CD4-positive, alpha-beta T cell (primary cell): ENCODE data around the gene LRP2. TPM values are rescaled to one million over a fixed set of nuclear protein-coding genes. Genes with fewer than 3 reads are reported as not detected.
"Not testable (repeated sequence)": the region's sequence is repeated elsewhere in the genome, so short reads cannot be mapped to it uniquely, and the experiment has no call there.

ENCODE experiments used
- ATAC-seq: fragments of 200-7000 bp; cut with Tn5 transposase; one replicate; pipeline ENCODE4 v1.10.0; 2022; ENCODE audit warnings: mild to moderate bottlenecking; ENCODE audit not compliant: poor library complexity
- CTCF ChIA-PET: fragments of 350-600 bp; sonication (Branson Sonifier 250); formaldehyde crosslinking; loops from one replicate; lab custom pipeline; 2021; ENCODE audit warnings: antibody characterized with exemption, inconsistent platforms; lab: Charles Lee
- POLR2A ChIA-PET: fragments of 350-600 bp; sonication (Branson Sonifier 250); formaldehyde crosslinking; loops from one replicate; lab custom pipeline; 2021; ENCODE audit warnings: antibody characterized with exemption, inconsistent platforms; lab: Charles Lee
- DNase-seq, 14 experiments: peaks; one replicate each; pipeline ENCODE4 v3.0.0-alpha.2; 2013 to 2020; ENCODE audit warnings: mixed read lengths in 2 of 14
- H3K27ac ChIP-seq, 2 donors: one replicate each; pipeline versions ENCODE4 v1.5.1 to v1.7.0; 2013; ENCODE audit warnings: low read length in 2 of 2, low read depth in 1 of 2, mild to moderate bottlenecking in 1 of 2
- H3K27me3 ChIP-seq, 2 experiments: 1 replicate in 1 of 2; 2 replicates in 1 of 2; pipeline versions ENCODE4 v1.6.1 to v1.7.0; 2013; ENCODE audit warnings: low read length in 2 of 2, control low read depth in 1 of 2, mild to moderate bottlenecking in 1 of 2, moderate library complexity in 1 of 2; ENCODE audit not compliant: insufficient read depth in 2 of 2, control insufficient read depth in 1 of 2
- H3K36me3 ChIP-seq: one replicate; pipeline ENCODE4 v1.6.1; 2013; ENCODE audit warnings: low read length, control low read depth; ENCODE audit not compliant: insufficient read depth
- H3K4me1 ChIP-seq: one replicate; pipeline ENCODE4 v1.6.1; 2013; ENCODE audit warnings: low read length, control low read depth; ENCODE audit not compliant: insufficient read depth
- H3K4me3 ChIP-seq: one replicate; pipeline ENCODE4 v1.5.1; 2013; ENCODE audit warnings: mild to moderate bottlenecking, low read length, moderate library complexity
- H3K9me3 ChIP-seq, 2 experiments: 1 replicate in 1 of 2; 2 replicates in 1 of 2; pipeline versions ENCODE4 v1.6.1 to v1.7.0; 2013; ENCODE audit warnings: low read length in 2 of 2, mild to moderate bottlenecking in 2 of 2, control low read depth in 1 of 2, moderate library complexity in 1 of 2; ENCODE audit not compliant: control insufficient read depth in 1 of 2, insufficient read depth in 1 of 2
- H3K27ac Mint-ChIP-seq: one replicate; pipeline ENCODE4 v1.8.0; 2020; ENCODE audit warnings: mixed read lengths
- H3K27me3 Mint-ChIP-seq: one replicate; pipeline ENCODE4 v1.8.0; 2021; ENCODE audit warnings: mixed read lengths
- H3K36me3 Mint-ChIP-seq: one replicate; pipeline ENCODE4 v1.8.0; 2021; ENCODE audit warnings: low read depth, mixed read lengths
- H3K4me1 Mint-ChIP-seq: one replicate; pipeline ENCODE4 v1.8.0; 2021; ENCODE audit warnings: low read depth, mixed read lengths
- H3K4me3 Mint-ChIP-seq: one replicate; pipeline ENCODE4 v1.8.0; 2020; ENCODE audit warnings: mild to moderate bottlenecking, mixed read lengths
- H3K9me3 Mint-ChIP-seq: one replicate; pipeline ENCODE4 v1.8.0; 2020; ENCODE audit warnings: mixed read lengths
- CTCF ChIP-seq: fragments of 200-600 bp; IDR thresholded peaks from one replicate; pipeline ENCODE4 v1.8.0; 2022; ENCODE audit warnings: antibody characterized with exemption, mild to moderate bottlenecking
- intact Hi-C, 2 experiments: fragments of 100-400 bp; cut with DNase I in 1 of 2; cut with micrococcal nuclease in 1 of 2; formaldehyde crosslinking; loops; one replicate each; pipeline versions ENCODE4 v1.15.1 to v1.9.0; 2023 to 2025; cut with DNase I, micrococcal nuclease
- total RNA-seq, 174 experiments: library from RNA in 2 of 174; stranded (reverse) in 2 of 174; gene quantifications; one replicate each; pipeline ENCODE4 v1.2.3 and lab custom pipeline; 2021 to 2026

Gene LRP2
- total RNA-seq, 2 experiments from 2014 or later = 0.03 TPM; not detected in 1

- no peaks in the 10 kb centered on the region for H3K9me3 Mint-ChIP-seq
- no peaks in the 10 kb centered on the region for H3K27me3 ChIP-seq
- H3K9me3 ChIP-seq = no peaks in the 10 kb centered on the region
- no peaks in the 10 kb centered on the region for H3K4me1 ChIP-seq
- no peak for TF ChIP-seq CTCF
- no peak overlapping the region for H3K27ac Mint-ChIP-seq
- ChIA-PET POLR2A (no interaction called here), CTCF (no interaction called here)
- H3K36me3 Mint-ChIP-seq = no peaks in the 10 kb centered on the region
- no peak for ATAC-seq
- no peak overlapping the region for H3K4me3 ChIP-seq
- no peak overlapping the region for H3K27ac ChIP-seq
- intact Hi-C loops = no loop called here
- no peaks in the 10 kb centered on the region for H3K4me1 Mint-ChIP-seq
- H3K4me3 Mint-ChIP-seq = no peak overlapping the region
- DNase-seq = no peak
- no peaks in the 10 kb centered on the region for H3K36me3 ChIP-seq
- H3K27me3 Mint-ChIP-seq = no peaks in the 10 kb centered on the region
Measured at GRCh38 chr2:169275696-169276444, 86.5 kb downstream of the LRP2 start.

- ATAC-seq = no peak
- no peak for DNase-seq
- H3K36me3 Mint-ChIP-seq = no peaks in the 10 kb centered on the region
- POLR2A ChIA-PET = no interaction called here
- CTCF ChIA-PET = no interaction called here
- H3K4me1 ChIP-seq = no peaks in the 10 kb centered on the region
- no peaks in the 10 kb centered on the region for H3K9me3 Mint-ChIP-seq
- H3K27ac Mint-ChIP-seq = no peak overlapping the region
- TF ChIP-seq CTCF = no peak
- H3K4me1 Mint-ChIP-seq = no peaks in the 10 kb centered on the region
- H3K4me3 ChIP-seq = no peak overlapping the region
- no peaks in the 10 kb centered on the region for H3K27me3 ChIP-seq
- H3K36me3 ChIP-seq = no peaks in the 10 kb centered on the region
- no peaks in the 10 kb centered on the region for H3K9me3 ChIP-seq
- no peak overlapping the region for H3K4me3 Mint-ChIP-seq
- no peak overlapping the region for H3K27ac ChIP-seq
- intact Hi-C loops = no loop called here
- H3K27me3 Mint-ChIP-seq = peaks cover 8% of the 10 kb centered on the region
Measured at GRCh38 chr2:169272010-169272409, 90.3 kb downstream of the LRP2 start.

- POLR2A ChIA-PET, DNase-seq, H3K36me3 Mint-ChIP-seq, H3K9me3 Mint-ChIP-seq, H3K36me3 ChIP-seq, H3K27ac Mint-ChIP-seq, H3K9me3 ChIP-seq, H3K4me1 Mint-ChIP-seq, CTCF ChIA-PET, H3K27me3 Mint-ChIP-seq, H3K27me3 ChIP-seq, H3K4me3 Mint-ChIP-seq, intact Hi-C loops, ATAC-seq, H3K4me1 ChIP-seq, H3K4me3 ChIP-seq, H3K27ac ChIP-seq: not testable (repeated sequence)
Measured at GRCh38 chr2:169270574-169270973, 91.8 kb downstream of the LRP2 start.

GRCh38 chr2:169265591-169265990, 96.7 kb downstream of the LRP2 start:
- no peaks in the 10 kb centered on the region for H3K36me3 ChIP-seq
- no peak for TF ChIP-seq CTCF
- Mint-ChIP-seq H3K27ac (no peak overlapping the region), H3K27me3 (peaks cover 8% of the 10 kb centered on the region), H3K4me1 (no peaks in the 10 kb centered on the region), H3K36me3 (no peaks in the 10 kb centered on the region), H3K4me3 (no peak overlapping the region), H3K9me3 (no peaks in the 10 kb centered on the region)
- H3K4me3 ChIP-seq = no peak overlapping the region
- ChIA-PET POLR2A (no interaction called here), CTCF (no interaction called here)
- DNase-seq (no peak), ATAC-seq (no peak)
- no peaks in the 10 kb centered on the region for H3K4me1 ChIP-seq
- intact Hi-C loops = no loop called here
- peaks cover 0 to 5% of the 10 kb centered on the region in 2 experiments for H3K27me3 ChIP-seq
- no peak overlapping the region for H3K27ac ChIP-seq
- no peaks in the 10 kb centered on the region for H3K9me3 ChIP-seq
